K562 (cell line): ENCODE measurements around the gene TSGA10IP.

Source experiments
- CAMTA2 ChIP-seq: fragments of 250-450 bp; sonication (Bioruptor Pico); conservative IDR thresholded peaks from 2 replicates; pipeline ENCODE4 v1.5.1; 2022
- ELK1 ChIP-seq: sonication (generic); formaldehyde crosslinking; IDR thresholded peaks from 2 replicates; pipeline ENCODE4 v1.8.1; 2022; ENCODE audit warnings: missing genetic modification reagents
- ERF ChIP-seq: fragments of 450-650 bp; formaldehyde crosslinking; IDR thresholded peaks from 2 replicates; pipeline ENCODE4 v1.4.0; 2020; ENCODE audit warnings: mild to moderate bottlenecking, mixed read lengths
- FOXM1 ChIP-seq, 2 experiments: fragments of 450-650 bp in 1 of 2; sonication (generic) in 1 of 2; formaldehyde crosslinking in 1 of 2; IDR thresholded peaks; 2 replicates each; pipeline versions ENCODE4 v1.6.1 to v1.9.0; 2017 to 2022; ENCODE audit warnings: low read depth in 2 of 2, mild to moderate bottlenecking in 2 of 2, missing genetic modification reagents in 1 of 2, moderate library complexity in 1 of 2
- MXD1 ChIP-seq: fragments of 250-450 bp; sonication (Bioruptor Pico); IDR thresholded peaks from 2 replicates; pipeline ENCODE4 v1.8.0; 2021; ENCODE audit warnings: borderline replicate concordance, mild to moderate bottlenecking, moderate library complexity; ENCODE audit not compliant: poor library complexity, severe bottlenecking
- NR1H2 ChIP-seq: sonication (generic); formaldehyde crosslinking; IDR thresholded peaks from 2 replicates; pipeline ENCODE4 v1.4.0; 2020; ENCODE audit warnings: mild to moderate bottlenecking, missing genetic modification reagents
- PTBP1 ChIP-seq: fragments of 200-400 bp; formaldehyde crosslinking; IDR thresholded peaks from 2 replicates; pipeline ENCODE4 v1.6.1; 2017; ENCODE audit warnings: low read depth, low read length
- ZNF324 ChIP-seq: fragments of 250-450 bp; sonication (Bioruptor Pico); IDR thresholded peaks from 2 replicates; pipeline ENCODE4 v1.4.0; 2020; ENCODE audit warnings: mild to moderate bottlenecking

- TF ChIP-seq CAMTA2 (CRISPR knock-in tag) (no peak), NR1H2 (CRISPR knock-in tag) (no peak), MXD1 (no peak), ELK1 (CRISPR knock-in tag) (no peak), ERF (CRISPR knock-in tag) (no peak), ZNF324 (CRISPR knock-in tag) (no peak), PTBP1 (no peak), FOXM1 (IDR thresholded peaks at IDR 0.05; ENCODE audit: low read depth) (no peak), FOXM1 (CRISPR knock-in tag; IDR thresholded peaks at IDR 0.05; ENCODE audit: low read depth) (no peak)
Measured at GRCh38 chr11:65920372-65920802, 24.9 kb upstream of the TSGA10IP start.
